Right kidney (tissue), 1 donor: ENCODE measurements around the gene AMBRA1.

ENCODE experiments used
- DNase-seq: peaks from one replicate; pipeline ENCODE4 v3.0.0-alpha.2; 2016

Gene AMBRA1

DNA sequence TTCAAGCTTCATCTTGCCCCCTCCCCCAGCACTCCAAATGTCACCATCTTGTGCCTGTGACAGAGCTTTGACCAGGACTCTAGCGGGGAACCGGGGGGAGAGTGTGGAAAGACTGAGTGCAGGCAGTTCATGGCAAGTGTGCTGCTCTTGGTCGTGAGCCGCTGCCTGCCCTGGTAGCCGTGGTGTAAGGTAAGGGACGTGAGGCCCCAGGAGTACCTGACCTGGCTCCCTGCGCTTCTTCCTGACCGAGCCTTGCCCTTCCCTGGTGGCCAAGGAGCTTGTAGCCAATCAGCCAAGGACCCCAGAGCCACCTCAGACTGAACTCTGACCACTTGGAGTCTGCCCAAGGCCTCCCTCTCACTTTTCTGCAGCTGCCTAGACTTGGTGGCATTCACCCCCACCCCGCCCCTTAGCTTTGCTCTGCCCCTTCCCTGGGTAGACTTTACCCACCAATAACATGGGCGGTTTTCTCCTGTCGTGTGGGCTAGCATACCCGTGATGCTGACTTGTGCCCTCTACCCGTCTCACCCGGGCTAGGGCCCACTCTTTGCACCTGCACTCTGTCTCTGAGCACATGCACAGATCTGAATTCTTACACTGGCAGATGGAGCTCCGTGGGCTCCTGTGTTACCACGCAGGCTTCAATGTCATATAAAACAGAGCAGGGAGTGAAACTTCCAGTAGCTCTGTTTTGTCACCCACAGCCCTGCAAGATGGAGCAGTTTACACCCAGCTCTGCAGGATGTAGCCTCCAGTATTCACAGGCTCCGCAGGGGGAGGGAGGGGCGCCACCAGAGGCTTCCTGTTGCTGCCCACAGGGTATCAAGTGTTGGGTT lies 245.0 kb downstream of the AMBRA1 start:
- no peak for DNase-seq

DNA sequence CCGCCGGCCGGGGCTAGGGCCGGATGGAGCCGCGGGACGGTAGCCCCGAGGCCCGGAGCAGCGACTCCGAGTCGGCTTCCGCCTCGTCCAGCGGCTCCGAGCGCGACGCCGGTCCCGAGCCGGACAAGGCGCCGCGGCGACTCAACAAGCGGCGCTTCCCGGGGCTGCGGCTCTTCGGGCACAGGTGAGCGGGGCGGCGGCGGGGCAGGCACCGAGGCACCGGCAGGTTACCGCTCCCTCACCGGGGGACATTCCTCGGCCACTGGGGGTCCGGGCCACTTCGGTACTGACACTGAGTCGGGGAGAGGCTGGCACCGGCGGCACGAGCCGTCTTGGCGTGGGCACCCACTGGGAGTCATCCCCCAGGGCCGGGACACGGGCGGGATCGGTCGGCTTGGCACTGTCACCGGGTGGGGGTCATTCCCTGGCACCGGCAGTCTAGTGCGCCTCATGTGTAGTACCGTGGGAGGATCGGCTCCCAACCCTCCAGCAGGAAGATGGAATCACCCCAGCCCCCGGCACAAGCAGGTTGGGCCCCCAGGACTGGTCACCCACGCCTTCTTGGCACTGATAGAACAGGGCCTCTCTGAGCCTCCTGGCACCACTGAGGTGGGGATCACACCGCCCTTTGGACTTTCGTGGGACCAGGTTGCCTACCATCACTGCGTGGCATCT lies 246.0 kb downstream of the AMBRA1 start:
- DNase-seq, result peak; percentile 51

DNA sequence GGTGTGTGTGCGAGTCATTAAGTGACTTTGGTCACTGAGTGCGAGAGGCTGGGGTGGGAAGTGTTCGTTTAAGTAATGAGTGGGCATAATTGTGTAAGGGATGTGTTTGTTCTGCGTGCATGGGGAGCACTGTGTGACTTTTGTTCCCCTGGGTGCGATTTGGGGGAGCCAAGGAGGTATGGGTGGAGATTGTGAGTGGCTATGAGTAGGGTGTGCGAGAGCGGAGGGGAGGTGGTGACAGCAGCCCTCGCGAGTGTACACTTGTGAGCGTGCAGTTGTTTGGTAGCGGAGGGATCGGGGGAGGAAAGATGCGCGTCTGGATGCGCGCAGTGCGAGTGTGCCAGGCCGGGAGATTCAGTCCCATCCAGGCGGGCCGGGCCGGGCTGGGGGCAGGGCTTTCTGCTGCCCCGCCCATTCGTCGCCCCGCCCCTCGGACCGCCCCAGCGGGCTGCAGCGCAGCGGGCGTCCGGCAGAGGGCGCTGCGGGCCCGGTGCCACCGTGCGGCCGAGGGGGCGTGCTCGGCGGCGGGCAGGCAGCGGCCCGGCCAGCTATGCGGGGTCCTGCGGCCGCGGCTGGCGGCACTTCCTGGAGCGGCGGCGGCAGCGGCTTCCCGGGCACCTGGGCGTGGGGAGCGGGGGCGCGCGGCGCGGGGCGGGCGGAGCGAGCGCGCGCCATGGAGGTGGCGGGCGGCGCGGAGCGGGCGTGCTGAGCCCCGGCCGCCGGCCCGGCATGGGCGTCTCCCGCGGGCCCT lies 246.8 kb downstream of the AMBRA1 start, which contains the start of gene DGKZ:
DGKZ (plus strand) TSS at position 578 of the 751 bp plus-strand sequence. CDS start 197 bp downstream, outside the sequence.
- DNase-seq, result peak; percentile 95
